H9 (cell line): ENCODE data around the gene SIRT7. TPM values are rescaled to one million over a fixed set of nuclear protein-coding genes. Genes with fewer than 3 reads are reported as not detected.

Experiments
- DNase-seq: peaks from one replicate; pipeline ENCODE4 v3.0.0-alpha.2; 2017
- H2AFZ ChIP-seq: one replicate; pipeline ENCODE4 v1.6.1; 2013; ENCODE audit warnings: mild to moderate bottlenecking, low read length, control low read depth, moderate library complexity
- H2AK5ac ChIP-seq: 2 replicates; pipeline ENCODE4 v1.6.1; 2013; ENCODE audit warnings: low read length, control low read depth, mixed read lengths; ENCODE audit not compliant: insufficient read length
- H2BK120ac ChIP-seq: one replicate; pipeline ENCODE4 v1.6.1; 2013; ENCODE audit warnings: low read depth, mild to moderate bottlenecking, low read length, control low read depth, inconsistent platforms; ENCODE audit not compliant: poor library complexity, severe bottlenecking
- H2BK12ac ChIP-seq: 2 replicates; pipeline ENCODE4 v1.6.1; 2013; ENCODE audit warnings: low read length, control low read depth, mixed read lengths, low read depth; ENCODE audit not compliant: insufficient read length
- H2BK15ac ChIP-seq: 2 replicates; pipeline ENCODE4 v1.6.1; 2013; ENCODE audit warnings: low read depth, low read length, control low read depth
- H2BK20ac ChIP-seq: one replicate; pipeline ENCODE4 v1.6.1; 2013; ENCODE audit warnings: low read depth, mild to moderate bottlenecking, low read length, control low read depth, inconsistent platforms; ENCODE audit not compliant: poor library complexity, severe bottlenecking
- H2BK5ac ChIP-seq: 2 replicates; pipeline ENCODE4 v1.6.1; 2013; ENCODE audit warnings: low read length, control low read depth, mixed read lengths; ENCODE audit not compliant: insufficient read length
- H3K14ac ChIP-seq: 2 replicates; pipeline ENCODE4 v1.6.1; 2013; ENCODE audit warnings: low read length, control low read depth; ENCODE audit not compliant: insufficient read depth
- H3K18ac ChIP-seq: 2 replicates; pipeline ENCODE4 v1.6.1; 2013; ENCODE audit warnings: low read depth, mild to moderate bottlenecking, mixed read lengths, low read length, control low read depth; ENCODE audit not compliant: insufficient read length
- H3K23ac ChIP-seq: 2 replicates; pipeline ENCODE4 v1.6.1; 2013; ENCODE audit warnings: low read length, control low read depth, mixed read lengths, low read depth; ENCODE audit not compliant: insufficient read length
- H3K23me2 ChIP-seq: 2 replicates; pipeline ENCODE4 v1.6.1; 2013; ENCODE audit warnings: low read depth, mild to moderate bottlenecking, mixed read lengths, low read length, control low read depth; ENCODE audit not compliant: insufficient read length, poor library complexity, severe bottlenecking
- H3K27ac ChIP-seq: 2 replicates; pipeline ENCODE4 v1.5.1; 2013; ENCODE audit warnings: low read length, control low read depth, mixed read lengths, low read depth; ENCODE audit not compliant: insufficient read length
- H3K27me3 ChIP-seq: 2 replicates; pipeline ENCODE4 v1.6.1; 2013; ENCODE audit warnings: low read length, control low read depth, inconsistent platforms; ENCODE audit not compliant: insufficient read depth
- H3K4ac ChIP-seq: 2 replicates; pipeline ENCODE4 v1.6.1; 2013; ENCODE audit warnings: low read depth, mild to moderate bottlenecking, control low read depth, inconsistent platforms, low read length, moderate library complexity
- H3K4me1 ChIP-seq: 2 replicates; pipeline ENCODE4 v1.6.1; 2013; ENCODE audit warnings: low read length, control low read depth, inconsistent platforms; ENCODE audit not compliant: insufficient read depth
- H3K4me2 ChIP-seq: 2 replicates; pipeline ENCODE4 v1.6.1; 2013; ENCODE audit warnings: low read length, control low read depth, mixed read lengths; ENCODE audit not compliant: insufficient read length, insufficient read depth
- H3K56ac ChIP-seq: 2 replicates; pipeline ENCODE4 v1.6.1; 2013; ENCODE audit warnings: low read depth, mild to moderate bottlenecking, mixed read lengths, low read length, control low read depth; ENCODE audit not compliant: insufficient read length
- H3K79me1 ChIP-seq: 2 replicates; pipeline ENCODE4 v1.6.1; 2013; ENCODE audit warnings: low read depth, mild to moderate bottlenecking, moderate library complexity, low read length, control low read depth, inconsistent platforms; ENCODE audit not compliant: insufficient read depth, poor library complexity, severe bottlenecking
- H3K79me2 ChIP-seq: 2 replicates; pipeline ENCODE4 v1.6.1; 2013; ENCODE audit warnings: low read length, control low read depth, inconsistent platforms; ENCODE audit not compliant: insufficient read depth
- H3K9ac ChIP-seq: 2 replicates; pipeline ENCODE4 v1.6.1; 2013; ENCODE audit warnings: low read length, control low read depth, mixed read lengths; ENCODE audit not compliant: insufficient read length; ENCODE audit errors: extremely low read depth
- H3K9me3 ChIP-seq: one replicate; pipeline ENCODE4 v1.6.1; 2013; ENCODE audit warnings: low read depth, low read length, inconsistent platforms; ENCODE audit not compliant: control insufficient read depth
- H3T11ph ChIP-seq: one replicate; pipeline ENCODE4 v1.6.1; 2013; ENCODE audit warnings: mild to moderate bottlenecking, low read length, control low read depth, inconsistent platforms
- H4K20me1 ChIP-seq: one replicate; pipeline ENCODE4 v1.6.1; 2013; ENCODE audit not compliant: control insufficient read depth, insufficient read length, insufficient read depth
- H4K5ac ChIP-seq: 2 replicates; pipeline ENCODE4 v1.6.1; 2013; ENCODE audit warnings: low read depth, mild to moderate bottlenecking, mixed read lengths, low read length, control low read depth; ENCODE audit not compliant: insufficient read length
- H4K8ac ChIP-seq: replicated peaks from 2 replicates; pipeline ENCODE4 v1.6.1; 2013; ENCODE audit warnings: low read length, control low read depth, mixed read lengths, low read depth; ENCODE audit not compliant: insufficient read length
- H4K91ac ChIP-seq: 2 replicates; pipeline ENCODE4 v1.6.1; 2013; ENCODE audit warnings: low read depth, mild to moderate bottlenecking, moderate library complexity, mixed read lengths, low read length, control low read depth; ENCODE audit not compliant: insufficient read length
- H3K27ac Mint-ChIP-seq, 3 experiments: 2 replicates in 2 of 3; 3 replicates in 1 of 3; pipeline ENCODE4 v1.8.0; 2020 to 2021; ENCODE audit warnings: mixed read lengths in 3 of 3, mild to moderate bottlenecking in 1 of 3, moderate library complexity in 1 of 3
- H3K27me3 Mint-ChIP-seq: 2 replicates; pipeline ENCODE4 v1.8.0; 2021; ENCODE audit warnings: low read depth, mild to moderate bottlenecking, moderate library complexity, mixed read lengths
- H3K36me3 Mint-ChIP-seq, 3 experiments: 2 replicates in 2 of 3; 3 replicates in 1 of 3; pipeline ENCODE4 v1.8.0; 2020 to 2021; ENCODE audit warnings: low read depth in 3 of 3, mixed read lengths in 3 of 3; ENCODE audit not compliant: insufficient read depth in 1 of 3
- H3K4me1 Mint-ChIP-seq, 2 experiments: 2 replicates each; pipeline ENCODE4 v1.8.0; 2020; ENCODE audit warnings: mixed read lengths in 2 of 2
- H3K4me3 Mint-ChIP-seq, 2 experiments: 2 replicates in 1 of 2; 3 replicates in 1 of 2; pipeline ENCODE4 v1.8.0; 2020 to 2021; ENCODE audit warnings: mild to moderate bottlenecking in 2 of 2, mixed read lengths in 2 of 2, moderate library complexity in 1 of 2
- H3K9me3 Mint-ChIP-seq, 2 experiments: 2 replicates in 1 of 2; 3 replicates in 1 of 2; pipeline ENCODE4 v1.8.0; 2020; ENCODE audit warnings: mild to moderate bottlenecking in 2 of 2, mixed read lengths in 2 of 2, moderate library complexity in 1 of 2
- WGBS: extraction: QIAGEN DNeasy Blood & Tissue Kit; methylation state at CpG from one replicate; pipeline ENCODE4 v1.1.7; 2013; ENCODE audit warnings: missing lambda C conversion rate, low lambda C conversion rate, mixed read lengths; ENCODE audit not compliant: insufficient read length; ENCODE audit errors: extremely low coverage; 5-methylcytosine and 5-hydroxymethylcytosine counted together
- total RNA-seq: library from RNA; stranded (reverse); gene quantifications from 2 replicates; pipeline ENCODE4 v1.2.1, GENCODE V29; 2021
- TF ChIP-seq, protein P1 (sequence below): fragments of 200-600 bp; sonication (generic); conservative IDR thresholded peaks from 3 replicates; pipeline ENCODE4 v1.8.0; 2021; ENCODE audit warnings: antibody characterized with exemption, mild to moderate bottlenecking

SIRT7 gene
- total RNA-seq, 1 experiment from 2014 or later, result 29.7 TPM

DNA sequence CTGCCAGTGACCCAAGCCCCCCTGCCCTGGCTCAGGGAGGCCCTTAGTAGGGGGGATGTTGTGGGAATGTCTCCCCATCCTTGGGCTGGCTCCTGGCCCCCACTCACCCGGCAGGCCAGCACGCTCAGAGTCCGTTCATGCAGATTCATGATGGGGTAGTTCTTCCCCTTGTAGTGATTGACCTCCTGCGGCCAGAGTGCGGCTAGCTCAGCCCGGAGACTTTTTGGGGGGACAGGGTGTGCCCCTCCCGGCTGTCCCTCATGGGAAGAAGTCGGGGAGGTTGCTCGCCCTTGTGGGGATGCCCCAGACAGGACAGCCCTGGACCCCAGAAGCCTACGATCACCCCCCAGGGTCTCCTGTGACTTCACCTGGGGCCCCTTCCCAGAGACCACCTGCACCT, 12.0 kb downstream of the SIRT7 start:
- peaks cover 7% of the 10 kb centered on the region for H3K27me3 Mint-ChIP-seq
- Histone ChIP-seq H4K20me1 (no peaks in the 10 kb centered on the region), H2AK5ac (no peak overlapping the region), H2BK5ac (no peak overlapping the region), H3K9ac (no peak overlapping the region), H3K18ac (no peak overlapping the region), H4K5ac (no peak overlapping the region), H3K4me1 (no peaks in the 10 kb centered on the region), H3K27ac (no peak overlapping the region), H3K9me3 (no peaks in the 10 kb centered on the region), H2BK12ac (no peak overlapping the region), H3K79me2 (no peaks in the 10 kb centered on the region), H3K27me3 (no peaks in the 10 kb centered on the region; the same call in 1 of the 2 replicates), H2BK120ac (no peak overlapping the region), H4K91ac (no peak overlapping the region), H3K4me2 (no peak overlapping the region), H3K23ac (no peak overlapping the region), H2BK20ac (no peak overlapping the region), H3K56ac (no peak overlapping the region), H3T11ph (no peak overlapping the region), H4K8ac (no peak overlapping the region), H3K4ac (no peak overlapping the region), H3K79me1 (no peaks in the 10 kb centered on the region), H3K14ac (no peak overlapping the region), H2BK15ac (no peak overlapping the region), H2AFZ (no peak overlapping the region), H3K23me2 (peaks cover 17% of the 10 kb centered on the region)
- no peaks in the 10 kb centered on the region for H3K9me3 Mint-ChIP-seq
- TF ChIP-seq, protein P1, sequence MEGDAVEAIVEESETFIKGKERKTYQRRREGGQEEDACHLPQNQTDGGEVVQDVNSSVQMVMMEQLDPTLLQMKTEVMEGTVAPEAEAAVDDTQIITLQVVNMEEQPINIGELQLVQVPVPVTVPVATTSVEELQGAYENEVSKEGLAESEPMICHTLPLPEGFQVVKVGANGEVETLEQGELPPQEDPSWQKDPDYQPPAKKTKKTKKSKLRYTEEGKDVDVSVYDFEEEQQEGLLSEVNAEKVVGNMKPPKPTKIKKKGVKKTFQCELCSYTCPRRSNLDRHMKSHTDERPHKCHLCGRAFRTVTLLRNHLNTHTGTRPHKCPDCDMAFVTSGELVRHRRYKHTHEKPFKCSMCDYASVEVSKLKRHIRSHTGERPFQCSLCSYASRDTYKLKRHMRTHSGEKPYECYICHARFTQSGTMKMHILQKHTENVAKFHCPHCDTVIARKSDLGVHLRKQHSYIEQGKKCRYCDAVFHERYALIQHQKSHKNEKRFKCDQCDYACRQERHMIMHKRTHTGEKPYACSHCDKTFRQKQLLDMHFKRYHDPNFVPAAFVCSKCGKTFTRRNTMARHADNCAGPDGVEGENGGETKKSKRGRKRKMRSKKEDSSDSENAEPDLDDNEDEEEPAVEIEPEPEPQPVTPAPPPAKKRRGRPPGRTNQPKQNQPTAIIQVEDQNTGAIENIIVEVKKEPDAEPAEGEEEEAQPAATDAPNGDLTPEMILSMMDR, result no peak
- WGBS, result no CpG with 5 or more reads among the region's 10 CpGs
- peaks cover 0 to 5% of the 10 kb centered on the region in 2 experiments; a peak in 3 of 4 replicates for H3K4me1 Mint-ChIP-seq
- H3K27ac Mint-ChIP-seq, result no peak overlapping the region
- H3K36me3 Mint-ChIP-seq, result peaks cover 0 to 12% (median 4%) of the 10 kb centered on the region in 3 experiments; a peak in 4 of 7 replicates
- no peak for DNase-seq
- H3K4me3 Mint-ChIP-seq, result no peak overlapping the region
